T-helper 1 cell (primary cell): Measurements from ENCODE around the gene CPXM2.

Experiments used
- DNase-seq, 5 donors: peaks; one replicate each; pipeline ENCODE4 v3.0.0-alpha.2; 2012 to 2020

The CPXM2 gene

GRCh38 chr10:123868038-123869019 is 23.3 kb downstream of the CPXM2 start:
- DNase-seq: no peak

DNA sequence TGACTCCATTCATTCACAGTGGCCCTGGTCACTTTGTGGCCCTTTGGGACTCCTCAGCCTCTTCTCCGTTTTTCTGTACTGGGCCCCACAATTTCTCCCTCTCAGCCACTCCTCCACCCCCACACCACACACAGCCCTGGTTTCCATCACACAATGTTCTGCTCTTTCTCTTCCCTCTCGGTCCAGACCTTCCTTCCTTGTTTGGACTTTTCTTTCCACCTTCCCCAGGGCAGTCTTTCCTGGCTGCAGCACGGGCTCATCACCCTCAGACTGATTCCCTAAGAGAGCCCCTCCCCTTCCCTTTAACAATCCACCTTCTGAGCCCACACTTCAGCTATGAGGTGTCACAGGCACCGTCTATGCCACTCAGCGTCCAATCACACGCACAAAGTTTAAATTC is 25.7 kb downstream of the CPXM2 start:
- DNase-seq: no peak

DNA sequence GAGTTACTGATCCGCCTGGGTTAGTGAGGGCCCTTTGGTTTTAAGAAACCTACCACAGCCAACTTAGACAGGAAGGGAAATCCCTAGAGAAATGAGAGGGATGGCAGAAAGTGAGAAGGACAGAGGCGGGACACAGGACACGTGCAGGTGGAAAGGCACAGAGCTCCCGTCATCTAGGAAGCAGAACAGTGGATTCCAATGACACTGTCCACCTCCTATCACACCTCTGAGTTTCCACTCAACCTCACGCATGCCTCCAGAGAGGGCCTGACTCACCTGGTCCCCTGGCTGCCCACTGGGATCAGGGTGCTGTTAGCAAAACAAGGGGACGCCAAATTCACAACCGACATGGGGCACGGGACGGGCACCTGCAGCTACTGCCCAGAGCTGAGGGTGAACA is 26.3 kb downstream of the CPXM2 start:
- no peak for DNase-seq

- DNase-seq: no peak
These were observed 26.7 kb downstream of the CPXM2 start for GRCh38 chr10:123864923-123865322.

GRCh38 chr10:123863721-123864482 is 27.7 kb downstream of the CPXM2 start:
- DNase-seq: no peak

DNA sequence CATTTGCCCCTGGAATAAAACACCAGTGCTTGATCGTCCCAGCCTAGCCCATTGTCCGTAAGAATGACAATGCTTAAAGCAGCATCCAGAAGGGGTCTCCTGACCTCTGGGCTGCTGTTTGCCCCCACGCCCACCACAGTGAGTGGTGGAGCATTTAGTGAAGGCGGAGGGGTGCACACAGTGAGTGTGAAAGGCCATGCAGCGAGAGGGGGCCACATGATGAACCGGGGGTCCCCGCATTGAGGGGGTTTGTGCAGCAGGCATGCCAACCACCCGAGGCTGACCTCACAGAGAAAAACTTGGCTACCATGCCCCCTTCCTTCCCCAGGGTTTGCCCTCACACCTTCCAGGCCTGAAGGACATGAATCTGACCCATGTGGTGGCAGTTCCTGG is 28.4 kb downstream of the CPXM2 start:
- no peak for DNase-seq

DNA sequence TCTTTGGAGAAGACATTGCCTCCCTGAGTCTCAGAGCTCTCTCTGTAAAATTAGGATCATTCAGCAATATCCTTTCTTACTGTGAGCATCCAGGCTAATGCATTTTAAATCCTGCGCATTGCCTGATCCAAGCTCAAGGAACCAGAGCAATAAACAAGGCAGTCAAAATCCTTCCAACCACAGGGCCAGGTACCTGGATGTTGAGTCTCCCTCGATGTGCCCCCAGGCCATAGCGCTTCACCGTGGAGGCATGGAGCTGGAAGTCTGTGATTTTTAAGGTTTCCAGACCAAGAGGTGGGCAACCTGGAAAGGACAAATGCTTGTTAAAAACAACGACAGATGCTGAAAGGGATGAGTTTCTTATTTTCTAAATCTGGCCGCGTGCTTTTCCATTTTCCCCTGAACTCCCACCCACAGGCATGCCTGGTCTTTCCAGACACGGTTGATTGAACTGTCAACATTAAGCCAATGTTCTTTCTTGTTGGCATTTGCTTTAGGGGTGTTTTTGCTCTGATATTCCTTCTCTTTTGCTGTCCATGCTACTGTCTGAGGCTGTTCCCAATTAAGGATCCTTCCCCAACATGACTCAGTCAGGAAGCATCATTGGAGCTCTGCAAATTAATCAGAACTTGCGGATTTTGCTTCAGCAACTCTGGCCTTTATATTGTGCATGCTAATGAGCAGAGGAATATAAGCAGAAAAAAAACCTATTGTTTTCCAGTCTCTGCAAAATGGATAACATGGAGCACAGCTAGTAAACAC is 29.0 kb downstream of the CPXM2 start:
- no peak for DNase-seq

GRCh38 chr10:123860856-123861255 is 30.8 kb downstream of the CPXM2 start:
- no peak for DNase-seq

GRCh38 chr10:123860209-123860608 is 31.4 kb downstream of the CPXM2 start:
- DNase-seq: no peak

DNA sequence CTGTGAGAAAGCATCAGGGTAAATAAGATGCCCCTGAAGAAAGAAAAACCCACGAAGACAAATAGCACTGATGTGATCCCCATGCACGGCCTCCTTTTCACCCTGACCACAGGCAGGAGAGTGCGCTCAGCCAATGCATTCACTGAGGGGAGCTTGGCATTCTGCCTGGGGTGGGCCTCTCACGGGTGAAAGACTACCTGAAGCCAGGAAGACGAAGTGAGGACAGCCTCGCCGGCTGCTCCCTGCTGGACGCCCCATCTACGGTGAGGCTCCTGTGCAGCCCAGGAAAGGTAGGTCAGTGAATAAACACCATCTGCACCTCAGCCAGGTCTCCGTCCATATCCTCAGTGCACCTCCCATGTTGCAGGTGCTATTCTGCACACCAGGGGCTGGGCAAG is 32.0 kb downstream of the CPXM2 start:
- no peak for DNase-seq

DNA sequence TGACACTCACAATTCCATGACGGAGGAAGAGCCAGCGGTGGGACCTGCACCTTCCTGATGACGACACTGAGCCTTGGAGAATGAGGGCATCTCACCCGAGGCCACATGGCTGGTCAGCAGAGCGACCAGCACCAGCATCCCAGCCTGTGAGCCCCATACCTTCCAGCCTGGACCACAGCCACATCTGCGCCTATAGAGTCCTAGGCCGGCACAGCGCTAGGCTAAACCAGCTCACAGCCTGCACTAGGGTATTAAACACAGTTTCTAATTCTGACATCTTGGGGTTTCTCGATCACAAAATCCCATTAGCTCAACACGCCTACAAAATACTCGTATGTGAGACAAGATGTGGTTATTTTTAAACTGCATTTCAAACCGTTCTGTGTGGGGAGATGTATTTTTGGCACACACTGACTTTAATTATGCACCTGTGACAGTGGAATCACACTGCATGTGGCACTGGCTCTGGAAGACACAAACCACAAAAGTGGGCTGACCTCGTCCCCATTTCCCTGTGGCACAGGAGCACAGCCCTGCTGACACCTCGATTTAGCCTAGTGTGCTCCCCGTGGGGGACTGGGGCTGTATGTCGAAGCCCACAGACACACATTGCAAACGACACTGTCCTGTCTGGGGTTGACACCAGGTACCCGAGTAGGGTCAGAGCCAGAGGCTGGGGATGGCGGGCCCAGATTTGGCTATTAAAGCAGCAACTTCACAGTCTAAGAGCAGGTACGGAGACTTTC is 32.5 kb downstream of the CPXM2 start:
- no peak for DNase-seq

DNA sequence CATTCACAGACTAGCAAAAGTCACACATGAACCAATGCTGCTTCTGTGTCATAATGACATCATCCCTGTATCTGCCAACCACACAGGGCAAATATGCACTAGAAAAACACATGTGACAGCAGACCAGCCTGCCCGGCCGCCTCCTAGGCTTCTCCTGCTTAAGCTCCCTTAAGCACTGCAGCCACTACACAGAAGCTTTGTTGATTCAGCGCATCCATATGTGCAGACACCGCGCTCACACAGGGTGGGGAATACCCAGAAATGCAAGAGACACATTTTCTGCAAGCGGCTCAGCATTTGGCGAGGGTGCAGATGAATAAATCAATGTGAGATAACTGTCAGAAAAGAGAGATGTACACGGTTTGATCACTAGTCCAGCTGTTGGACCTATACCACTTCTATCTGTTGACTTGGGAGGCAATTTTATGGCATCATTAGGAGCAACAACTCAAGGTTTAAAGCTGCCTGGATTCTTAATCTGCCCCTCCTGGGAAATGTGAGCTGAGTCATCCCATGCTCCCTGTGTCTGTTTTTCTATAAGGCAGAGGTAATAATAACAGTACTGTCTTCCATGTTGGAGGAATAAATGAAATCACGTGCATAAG is 33.4 kb downstream of the CPXM2 start:
- no peak for DNase-seq

DNA sequence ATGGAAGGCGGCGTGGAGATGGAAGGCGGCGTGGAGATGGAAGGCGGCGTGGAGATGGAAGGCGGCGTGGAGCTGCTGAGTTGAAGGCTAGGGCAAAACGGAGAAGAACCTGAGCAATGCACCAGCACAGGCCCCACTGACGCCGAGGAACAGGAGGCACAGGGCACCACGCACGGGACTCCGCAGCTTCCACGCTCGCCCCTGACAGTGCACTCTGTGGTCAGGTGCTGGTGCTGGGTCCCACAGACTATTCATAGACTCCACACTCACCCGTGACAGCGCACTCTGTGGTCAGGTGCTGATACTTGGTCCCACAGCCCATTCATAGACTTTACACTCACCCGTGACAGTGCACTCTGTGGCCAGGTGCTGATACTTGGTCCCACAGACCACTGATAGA is 34.0 kb downstream of the CPXM2 start:
- DNase-seq: no peak

GRCh38 chr10:123855008-123855684 is 36.5 kb downstream of the CPXM2 start:
- no peak for DNase-seq

GRCh38 chr10:123854498-123854897 is 37.1 kb downstream of the CPXM2 start:
- no peak for DNase-seq

GRCh38 chr10:123854003-123854402 is 37.6 kb downstream of the CPXM2 start:
- DNase-seq: no peak

DNA sequence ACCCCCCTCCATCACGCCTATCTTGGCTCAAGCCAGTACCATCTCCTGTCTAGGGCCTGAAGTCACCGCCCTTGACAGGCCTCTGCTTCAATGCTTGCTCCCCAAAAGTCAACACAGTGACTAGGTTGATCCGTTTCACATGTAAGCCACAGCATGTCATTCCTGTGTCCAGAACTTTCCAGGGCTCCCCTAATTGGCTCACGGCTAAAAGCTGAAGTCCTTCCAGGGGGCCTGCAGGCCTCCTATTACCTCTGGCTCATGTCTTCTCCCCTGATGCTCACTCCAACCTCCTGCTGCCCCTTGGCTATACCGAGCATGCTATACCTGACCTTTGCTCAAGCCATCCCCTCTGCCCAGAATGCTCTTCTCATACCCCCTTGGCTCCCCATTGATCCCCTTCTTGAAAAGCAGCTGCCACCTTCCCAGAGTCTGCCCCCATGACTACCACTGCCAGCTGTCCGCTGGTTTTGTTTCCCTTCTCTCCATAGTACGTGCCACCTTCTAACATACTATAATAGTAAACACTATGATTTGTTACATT is 39.1 kb downstream of the CPXM2 start:
- DNase-seq: no peak

DNA sequence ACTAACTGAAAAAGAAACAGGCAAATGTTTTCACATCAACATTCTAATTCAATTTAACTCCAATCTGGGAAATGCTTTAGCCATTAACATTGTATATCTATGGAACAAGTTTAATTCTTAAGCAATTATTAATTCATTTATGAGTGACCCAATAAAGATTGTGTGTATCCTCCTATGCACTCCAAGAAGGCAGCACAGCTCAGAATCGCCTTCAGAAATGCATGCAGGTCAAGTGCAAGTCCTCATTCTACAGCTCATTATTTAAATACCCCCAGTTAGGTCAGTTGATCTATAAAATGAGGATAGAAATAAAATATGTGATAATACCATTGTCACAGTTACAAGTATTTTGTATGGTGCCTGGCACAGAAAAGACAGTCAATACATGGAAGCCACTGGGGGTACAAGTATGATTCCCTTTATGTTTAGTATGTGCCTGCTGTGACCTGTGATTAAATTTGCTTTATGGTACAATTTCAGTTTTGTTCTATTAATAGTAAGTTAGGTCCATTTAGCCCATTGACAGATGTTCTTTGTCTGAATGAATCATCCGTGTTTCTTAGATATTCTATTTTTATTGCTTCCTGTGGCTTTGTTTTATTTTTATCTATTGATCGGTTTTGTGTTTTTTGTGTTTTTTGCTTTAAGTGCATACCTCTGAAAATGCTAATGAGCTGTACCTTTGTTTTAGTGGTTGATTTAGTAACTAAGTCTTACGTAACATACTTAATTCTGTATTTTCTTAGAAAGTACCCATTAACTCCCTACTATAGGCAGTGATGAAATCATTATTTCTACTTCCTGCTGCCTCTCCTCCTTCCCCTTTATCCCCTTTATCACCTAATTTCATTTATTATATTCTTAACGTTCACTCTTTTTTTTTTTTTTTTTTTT is 42.8 kb downstream of the CPXM2 start:
- DNase-seq: no peak

DNA sequence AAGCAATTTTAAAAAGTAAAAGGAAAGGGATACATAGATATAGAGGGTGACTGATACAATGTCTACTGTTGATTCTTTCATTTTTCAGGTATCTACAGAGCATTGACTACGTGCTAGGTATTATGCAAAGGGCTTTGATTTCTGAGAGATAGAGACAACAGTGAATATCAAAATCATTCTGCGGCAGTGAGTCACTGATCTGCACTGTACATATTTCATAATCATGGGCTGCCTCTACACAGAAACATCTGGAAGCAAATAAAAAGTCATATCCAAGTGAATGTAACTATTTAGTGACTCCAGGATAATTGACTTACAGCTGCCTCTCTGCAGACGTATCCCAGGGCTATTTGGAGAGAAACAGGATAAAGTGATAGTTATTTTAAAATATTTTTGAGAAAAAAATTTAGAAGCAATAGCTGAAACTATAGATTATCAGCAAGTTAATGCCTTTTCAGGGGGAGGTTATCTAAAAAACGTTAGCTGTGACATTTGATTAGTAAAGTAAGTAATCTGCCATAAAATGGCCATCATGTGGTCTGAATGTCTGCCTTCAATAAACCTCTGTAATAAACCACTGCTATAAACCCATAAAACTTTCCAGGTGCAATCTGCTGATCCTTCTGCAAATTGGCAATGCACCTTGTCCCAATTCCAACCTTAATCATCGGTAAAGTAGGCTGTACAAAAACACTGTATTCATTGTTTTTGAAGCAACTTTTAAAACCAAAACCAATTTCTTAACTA is 43.7 kb downstream of the CPXM2 start:
- no peak for DNase-seq
